ENCODE data around the gene KIAA0319L.

The KIAA0319L gene

GRCh38 chr1:35561972-35562680 lies 4.9 kb upstream of the KIAA0319L start:
- H3K9me3 ChIP-seq (ENCODE audit: control insufficient read depth, insufficient read depth, low read length) = no peaks in the 10 kb centered on the region
- no peaks in the 10 kb centered on the region for H3K9me2 ChIP-seq (replicated peaks; ENCODE audit: control insufficient read depth, low read length)
- TF ChIP-seq CTCF (IDR thresholded peaks at IDR 0.05; ENCODE audit: low read depth, low read length, poor library complexity, severe bottlenecking) = no peak
- no peak for TF ChIP-seq EZH2phosphoT487 (IDR thresholded peaks at IDR 0.05; ENCODE audit: borderline replicate concordance, low read length)
- H3F3A ChIP-seq (ENCODE audit: control insufficient read depth, insufficient read depth) = peaks cover 5% of the 10 kb centered on the region; the same call in 1 of the 2 replicates
- H3K36me3 ChIP-seq (ENCODE audit: control insufficient read depth, low read length) = peaks cover 16% of the 10 kb centered on the region
- peaks cover 4% of the 10 kb centered on the region; the same call in 1 of the 2 replicates for H4K20me1 ChIP-seq (ENCODE audit: control insufficient read depth, insufficient read depth, low read depth, low read length)
- H3K4me2 ChIP-seq (ENCODE audit: low read length) = no peak overlapping the region
- H3K4me3 ChIP-seq (ENCODE audit: low read length) = no peak overlapping the region
- H3K27me3 ChIP-seq (ENCODE audit: control insufficient read depth, low read length) = no peaks in the 10 kb centered on the region
- peaks cover 9% of the 10 kb centered on the region for H3K79me2 ChIP-seq (ENCODE audit: control insufficient read depth, low read length)
- peaks cover 10% of the 10 kb centered on the region for H3K4me1 ChIP-seq (ENCODE audit: control insufficient read depth, low read length)
- no peak overlapping the region for H3K27ac ChIP-seq (ENCODE audit: low read depth, low read length)

GRCh38 chr1:35561297-35561971 lies 4.2 kb upstream of the KIAA0319L start:
- Histone ChIP-seq H4K20me1 (ENCODE audit: control insufficient read depth, insufficient read depth, low read depth, low read length) (peaks cover 4% of the 10 kb centered on the region; the same call in 1 of the 2 replicates), H3K27ac (ENCODE audit: low read depth, low read length) (no peak overlapping the region), H3K36me3 (ENCODE audit: control insufficient read depth, low read length) (peaks cover 20% of the 10 kb centered on the region), H3K27me3 (ENCODE audit: control insufficient read depth, low read length) (no peaks in the 10 kb centered on the region), H3K79me2 (ENCODE audit: control insufficient read depth, low read length) (peaks cover 16% of the 10 kb centered on the region), H3K9me2 (replicated peaks; ENCODE audit: control insufficient read depth, low read length) (no peaks in the 10 kb centered on the region), H3K4me1 (ENCODE audit: control insufficient read depth, low read length) (peaks cover 12% of the 10 kb centered on the region), H3K4me2 (ENCODE audit: low read length) (no peak overlapping the region), H3K4me3 (ENCODE audit: low read length) (no peak overlapping the region), H3K9me3 (ENCODE audit: control insufficient read depth, insufficient read depth, low read length) (no peaks in the 10 kb centered on the region), H3F3A (ENCODE audit: control insufficient read depth, insufficient read depth) (peaks cover 5% of the 10 kb centered on the region; the same call in 1 of the 2 replicates)
- no peak for TF ChIP-seq CTCF (IDR thresholded peaks at IDR 0.05; ENCODE audit: low read depth, low read length, poor library complexity, severe bottlenecking)
- TF ChIP-seq EZH2phosphoT487 (IDR thresholded peaks at IDR 0.05; ENCODE audit: borderline replicate concordance, low read length) = no peak

GRCh38 chr1:35560256-35561225 lies 3.3 kb upstream of the KIAA0319L start:
- Histone ChIP-seq H3K27ac (ENCODE audit: low read depth, low read length) (no peak overlapping the region), H4K20me1 (ENCODE audit: control insufficient read depth, insufficient read depth, low read depth, low read length) (peaks cover 4% of the 10 kb centered on the region; the same call in 1 of the 2 replicates), H3F3A (ENCODE audit: control insufficient read depth, insufficient read depth) (peaks cover 5% of the 10 kb centered on the region; the same call in 1 of the 2 replicates), H3K9me2 (replicated peaks; ENCODE audit: control insufficient read depth, low read length) (no peaks in the 10 kb centered on the region), H3K27me3 (ENCODE audit: control insufficient read depth, low read length) (no peaks in the 10 kb centered on the region), H3K9me3 (ENCODE audit: control insufficient read depth, insufficient read depth, low read length) (no peaks in the 10 kb centered on the region), H3K4me3 (ENCODE audit: low read length) (no peak overlapping the region), H3K36me3 (ENCODE audit: control insufficient read depth, low read length) (peaks cover 20% of the 10 kb centered on the region), H3K4me2 (ENCODE audit: low read length) (no peak overlapping the region), H3K79me2 (ENCODE audit: control insufficient read depth, low read length) (peaks cover 24% of the 10 kb centered on the region), H3K4me1 (ENCODE audit: control insufficient read depth, low read length) (peaks cover 21% of the 10 kb centered on the region)
- TF ChIP-seq EZH2phosphoT487 (IDR thresholded peaks at IDR 0.05; ENCODE audit: borderline replicate concordance, low read length) = no peak
- TF ChIP-seq CTCF (IDR thresholded peaks at IDR 0.05; ENCODE audit: low read depth, low read length, poor library complexity, severe bottlenecking) = no peak

Measured in DOHH2 (cell line).